Measurements from ENCODE around the gene PARD6G.

Gene PARD6G

DNA sequence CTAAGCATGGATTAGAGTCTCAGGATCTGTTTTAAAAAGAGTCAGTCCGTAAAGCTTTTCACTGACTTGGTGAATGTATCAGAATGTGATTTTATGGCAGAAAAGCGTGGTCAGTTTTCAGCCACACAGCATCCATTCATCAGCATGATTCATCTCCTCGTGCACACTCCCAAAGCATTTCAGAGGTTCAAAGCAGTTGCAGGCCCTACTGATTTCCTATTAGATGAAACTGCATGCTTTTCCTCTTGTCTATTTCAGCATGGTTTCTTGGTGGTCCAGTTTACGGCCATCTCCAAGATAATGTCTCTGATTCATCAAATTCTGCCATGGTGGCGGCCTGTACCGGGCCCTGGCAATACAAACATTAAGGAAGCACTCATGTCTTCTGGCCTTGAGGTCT, 4.8 kb upstream of the PARD6G start:
- ATAC-seq: no peak
- TF ChIP-seq PATZ1 (CRISPR knock-in tag; IDR thresholded peaks at IDR 0.05; ENCODE audit: borderline replicate concordance): no peak

DNA sequence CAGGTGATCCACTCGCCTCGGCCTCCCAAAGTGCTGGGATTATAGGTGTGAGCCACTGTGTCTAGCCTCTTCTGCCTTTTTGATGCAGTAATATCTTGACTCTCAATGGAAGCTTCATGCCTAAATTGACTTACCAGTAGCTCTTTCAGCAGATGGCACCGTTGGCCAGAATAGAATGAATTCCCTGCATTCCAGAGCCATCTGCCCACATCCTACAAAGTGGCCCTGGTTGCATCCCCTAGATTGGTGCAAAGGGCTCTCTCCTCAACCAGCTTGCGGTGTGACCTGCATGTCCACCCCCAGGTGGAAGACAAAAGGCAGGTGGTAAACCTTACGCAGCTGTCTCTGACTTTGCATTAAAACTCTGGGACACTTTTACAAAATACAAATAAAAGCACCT, 4.4 kb upstream of the PARD6G start:
- TF ChIP-seq CSDC2 (CRISPR knock-in tag; IDR thresholded peaks at IDR 0.05): no peak
- TF ChIP-seq, protein P1, sequence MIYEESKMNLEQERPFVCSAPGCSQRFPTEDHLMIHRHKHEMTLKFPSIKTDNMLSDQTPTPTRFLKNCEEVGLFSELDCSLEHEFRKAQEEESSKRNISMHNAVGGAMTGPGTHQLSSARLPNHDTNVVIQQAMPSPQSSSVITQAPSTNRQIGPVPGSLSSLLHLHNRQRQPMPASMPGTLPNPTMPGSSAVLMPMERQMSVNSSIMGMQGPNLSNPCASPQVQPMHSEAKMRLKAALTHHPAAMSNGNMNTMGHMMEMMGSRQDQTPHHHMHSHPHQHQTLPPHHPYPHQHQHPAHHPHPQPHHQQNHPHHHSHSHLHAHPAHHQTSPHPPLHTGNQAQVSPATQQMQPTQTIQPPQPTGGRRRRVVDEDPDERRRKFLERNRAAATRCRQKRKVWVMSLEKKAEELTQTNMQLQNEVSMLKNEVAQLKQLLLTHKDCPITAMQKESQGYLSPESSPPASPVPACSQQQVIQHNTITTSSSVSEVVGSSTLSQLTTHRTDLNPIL (CRISPR knock-in tag; IDR thresholded peaks at IDR 0.05; ENCODE audit: low read depth): no peak
- ATAC-seq: no peak

DNA sequence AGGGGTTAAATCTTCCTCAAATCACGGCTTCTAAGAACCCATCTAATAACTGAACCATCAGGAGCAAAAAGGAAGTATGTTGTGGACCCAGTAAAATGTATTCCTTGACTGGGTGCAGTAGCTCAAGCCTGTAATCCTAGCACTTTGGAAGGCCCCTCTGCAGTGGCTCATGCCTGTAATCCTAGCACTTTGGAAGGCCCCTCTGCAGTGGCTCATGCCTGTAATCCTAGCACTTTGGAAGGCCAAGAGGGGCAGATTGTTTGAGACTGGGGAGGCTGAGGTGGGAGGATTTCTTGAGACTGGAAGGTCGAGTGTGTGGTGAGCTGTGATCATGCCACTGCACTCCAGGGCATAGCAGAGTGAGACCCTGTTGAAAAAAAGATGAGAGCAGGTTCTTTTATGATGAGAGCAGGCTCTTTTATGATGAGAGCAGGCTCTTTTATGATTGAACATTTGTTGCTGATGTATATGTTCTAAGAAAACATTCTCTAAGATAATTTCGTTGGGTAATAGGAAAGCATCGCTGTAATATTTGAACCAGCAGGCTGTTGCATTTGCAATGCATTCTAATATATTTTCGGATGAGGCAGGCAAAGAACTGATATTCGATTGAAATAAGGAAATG, 3.5 kb upstream of the PARD6G start:
- ATAC-seq: no peak
- no peak for TF ChIP-seq GLIS3 (CRISPR knock-in tag; IDR thresholded peaks at IDR 0.05)
- TF ChIP-seq ISL1 (CRISPR knock-in tag; IDR thresholded peaks at IDR 0.05): no peak
- TF ChIP-seq TOX (CRISPR knock-in tag; IDR thresholded peaks at IDR 0.05; ENCODE audit: borderline replicate concordance): no peak
- no peak for TF ChIP-seq ZFP30 (CRISPR knock-in tag; IDR thresholded peaks at IDR 0.05)
- TF ChIP-seq BACH2 (CRISPR knock-in tag; IDR thresholded peaks at IDR 0.05; ENCODE audit: borderline replicate concordance): no peak
- TF ChIP-seq OSR1 (CRISPR knock-in tag; IDR thresholded peaks at IDR 0.05): no peak
- TF ChIP-seq, protein P2, sequence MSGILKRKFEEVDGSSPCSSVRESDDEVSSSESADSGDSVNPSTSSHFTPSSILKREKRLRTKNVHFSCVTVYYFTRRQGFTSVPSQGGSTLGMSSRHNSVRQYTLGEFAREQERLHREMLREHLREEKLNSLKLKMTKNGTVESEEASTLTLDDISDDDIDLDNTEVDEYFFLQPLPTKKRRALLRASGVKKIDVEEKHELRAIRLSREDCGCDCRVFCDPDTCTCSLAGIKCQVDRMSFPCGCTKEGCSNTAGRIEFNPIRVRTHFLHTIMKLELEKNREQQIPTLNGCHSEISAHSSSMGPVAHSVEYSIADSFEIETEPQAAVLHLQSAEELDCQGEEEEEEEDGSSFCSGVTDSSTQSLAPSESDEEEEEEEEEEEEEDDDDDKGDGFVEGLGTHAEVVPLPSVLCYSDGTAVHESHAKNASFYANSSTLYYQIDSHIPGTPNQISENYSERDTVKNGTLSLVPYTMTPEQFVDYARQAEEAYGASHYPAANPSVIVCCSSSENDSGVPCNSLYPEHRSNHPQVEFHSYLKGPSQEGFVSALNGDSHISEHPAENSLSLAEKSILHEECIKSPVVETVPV (CRISPR knock-in tag; IDR thresholded peaks at IDR 0.05): no peak
- no peak for TF ChIP-seq PATZ1 (CRISPR knock-in tag; IDR thresholded peaks at IDR 0.05; ENCODE audit: borderline replicate concordance)
- no peak for TF ChIP-seq ZNF70 (CRISPR knock-in tag; IDR thresholded peaks at IDR 0.05)
- no peak for TF ChIP-seq SNAI2 (CRISPR knock-in tag; IDR thresholded peaks at IDR 0.05)
- TF ChIP-seq RARB (CRISPR knock-in tag; IDR thresholded peaks at IDR 0.05): no peak
- TF ChIP-seq ESRRG (CRISPR knock-in tag; IDR thresholded peaks at IDR 0.05): no peak
- no peak for TF ChIP-seq CSDC2 (CRISPR knock-in tag; IDR thresholded peaks at IDR 0.05)
- TF ChIP-seq, protein P1 (CRISPR knock-in tag; IDR thresholded peaks at IDR 0.05; ENCODE audit: low read depth): no peak
- TF ChIP-seq, protein P3, sequence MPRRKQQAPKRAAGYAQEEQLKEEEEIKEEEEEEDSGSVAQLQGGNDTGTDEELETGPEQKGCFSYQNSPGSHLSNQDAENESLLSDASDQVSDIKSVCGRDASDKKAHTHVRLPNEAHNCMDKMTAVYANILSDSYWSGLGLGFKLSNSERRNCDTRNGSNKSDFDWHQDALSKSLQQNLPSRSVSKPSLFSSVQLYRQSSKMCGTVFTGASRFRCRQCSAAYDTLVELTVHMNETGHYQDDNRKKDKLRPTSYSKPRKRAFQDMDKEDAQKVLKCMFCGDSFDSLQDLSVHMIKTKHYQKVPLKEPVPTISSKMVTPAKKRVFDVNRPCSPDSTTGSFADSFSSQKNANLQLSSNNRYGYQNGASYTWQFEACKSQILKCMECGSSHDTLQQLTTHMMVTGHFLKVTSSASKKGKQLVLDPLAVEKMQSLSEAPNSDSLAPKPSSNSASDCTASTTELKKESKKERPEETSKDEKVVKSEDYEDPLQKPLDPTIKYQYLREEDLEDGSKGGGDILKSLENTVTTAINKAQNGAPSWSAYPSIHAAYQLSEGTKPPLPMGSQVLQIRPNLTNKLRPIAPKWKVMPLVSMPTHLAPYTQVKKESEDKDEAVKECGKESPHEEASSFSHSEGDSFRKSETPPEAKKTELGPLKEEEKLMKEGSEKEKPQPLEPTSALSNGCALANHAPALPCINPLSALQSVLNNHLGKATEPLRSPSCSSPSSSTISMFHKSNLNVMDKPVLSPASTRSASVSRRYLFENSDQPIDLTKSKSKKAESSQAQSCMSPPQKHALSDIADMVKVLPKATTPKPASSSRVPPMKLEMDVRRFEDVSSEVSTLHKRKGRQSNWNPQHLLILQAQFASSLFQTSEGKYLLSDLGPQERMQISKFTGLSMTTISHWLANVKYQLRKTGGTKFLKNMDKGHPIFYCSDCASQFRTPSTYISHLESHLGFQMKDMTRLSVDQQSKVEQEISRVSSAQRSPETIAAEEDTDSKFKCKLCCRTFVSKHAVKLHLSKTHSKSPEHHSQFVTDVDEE (CRISPR knock-in tag; IDR thresholded peaks at IDR 0.05): no peak
- no peak for TF ChIP-seq ZC3H10 (CRISPR knock-in tag; IDR thresholded peaks at IDR 0.05)
